NOMO-1 treated with DMSO at 0.1 percent for 48 hours (cell line): ENCODE data around the gene TMEM126B.
"Not testable (repeated sequence)": the region's sequence is repeated elsewhere in the genome, so short reads cannot be mapped to it uniquely, and the experiment has no call there.

ENCODE experiments used
- DNase-seq: peaks from one replicate; lab custom pipeline; 2025; ENCODE audit not compliant: unreplicated experiment; lab: John Stamatoyannopoulos, UW

TMEM126B gene

DNA sequence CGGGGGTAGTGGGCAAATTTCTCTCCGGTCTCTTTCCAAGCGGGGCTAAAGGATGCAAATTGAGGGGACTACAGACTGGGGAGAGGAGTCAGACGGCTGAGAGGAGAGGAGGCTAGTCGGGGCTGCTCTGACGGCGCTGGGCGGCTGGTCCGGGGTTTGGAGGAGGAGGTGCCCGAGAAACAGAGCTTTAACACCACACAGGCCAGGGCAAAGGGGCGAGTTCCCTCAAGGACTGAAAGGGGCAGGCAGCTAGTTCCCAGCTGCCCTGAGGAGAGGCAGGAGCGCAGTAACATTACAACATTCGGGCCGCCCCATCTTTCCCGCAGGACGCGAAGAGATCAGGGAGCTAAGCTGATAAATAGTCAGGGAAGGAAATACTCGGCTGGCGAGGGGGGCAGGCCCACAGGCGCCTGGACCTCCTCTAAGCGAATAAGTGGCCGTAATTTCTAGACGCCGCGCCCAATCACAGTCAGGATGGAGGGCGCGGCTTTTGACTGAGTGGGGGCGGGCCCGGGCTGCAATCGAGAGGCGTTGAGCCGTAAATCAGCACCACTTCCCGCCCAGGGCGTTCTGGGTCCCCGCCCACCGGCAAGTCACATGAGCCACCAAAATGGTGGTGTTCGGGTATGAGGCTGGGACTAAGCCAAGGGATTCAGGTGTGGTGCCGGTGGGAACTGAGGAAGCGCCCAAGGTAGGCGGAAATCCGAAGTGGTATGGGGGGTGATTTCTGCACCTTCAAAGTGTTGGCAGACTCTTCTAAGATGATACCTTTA is at the start of gene TMEM126B:
TSS of gene TMEM126B (plus strand) at position 596 of the 773 bp plus-strand sequence. CDS start at position 611, 15 bp downstream.
- DNase-seq, result peak; percentile 98

DNA sequence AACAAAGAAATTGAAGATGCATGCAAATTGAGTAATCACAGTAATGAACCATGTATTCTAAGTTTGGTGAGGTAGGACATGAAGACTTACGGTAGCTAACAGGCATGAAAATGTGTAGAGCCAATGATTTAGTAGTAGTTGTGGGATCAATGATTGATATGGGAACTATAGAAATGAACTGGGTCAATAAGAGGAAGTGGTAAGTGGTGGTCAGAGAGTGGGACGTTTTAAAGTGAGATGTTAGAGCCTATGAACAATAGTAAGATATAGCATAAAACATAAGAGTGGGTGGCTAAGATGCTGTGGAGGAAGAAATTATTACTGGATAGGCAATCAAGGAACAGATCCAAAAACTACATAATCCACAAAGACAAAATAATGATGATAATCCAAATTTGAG is 46.3 kb upstream of the TMEM126B start:
- no peak for DNase-seq

DNA sequence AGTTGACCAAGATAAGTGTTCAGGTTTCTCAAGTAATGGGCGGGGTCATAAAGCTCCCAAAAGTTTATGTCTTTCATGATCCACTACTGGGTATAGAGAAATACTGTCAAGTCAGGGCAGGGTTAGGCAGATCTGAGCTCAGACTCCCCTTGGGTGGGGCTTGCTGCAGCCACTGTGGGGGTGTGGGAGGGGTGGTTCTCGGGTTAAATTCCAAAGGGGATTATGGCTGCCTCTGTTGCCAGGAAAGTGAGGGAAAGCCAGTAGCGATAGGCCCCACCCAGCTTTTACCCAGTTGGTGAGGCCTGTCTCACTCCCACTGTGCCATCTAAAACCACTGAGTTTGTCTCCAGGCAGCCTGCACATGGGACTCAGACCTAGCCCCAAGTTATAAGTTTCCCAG is 39.0 kb upstream of the TMEM126B start:
- DNase-seq, result no peak

DNA sequence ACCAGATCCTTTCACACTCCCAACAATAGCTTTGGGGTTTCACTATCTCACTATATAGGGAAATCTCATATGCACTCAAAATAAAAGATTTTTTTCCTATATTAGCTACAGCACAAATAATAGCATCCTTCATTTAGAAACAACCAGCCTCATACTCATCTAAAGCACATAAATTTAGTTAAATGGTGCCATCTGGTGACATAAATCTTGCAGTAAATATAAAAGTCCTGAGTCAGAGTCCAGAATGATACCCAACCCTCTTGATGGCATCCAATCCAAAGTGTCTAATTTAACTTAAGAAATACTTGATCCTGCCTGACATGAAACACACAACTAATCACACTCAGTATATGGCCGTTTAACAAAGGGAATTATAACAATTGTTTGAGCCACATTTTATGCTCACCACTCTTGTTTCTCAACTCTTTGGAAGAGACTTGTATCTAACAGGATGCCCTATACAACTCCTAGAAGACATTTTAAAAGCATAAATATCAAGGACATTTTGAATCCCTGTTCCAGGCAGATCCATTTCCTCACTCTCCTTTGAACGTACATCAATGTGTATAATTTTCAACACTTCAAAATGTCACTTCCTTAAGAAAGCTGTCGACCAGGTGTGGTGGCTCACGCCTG is 37.4 kb upstream of the TMEM126B start:
- peak; percentile 21 for DNase-seq

GRCh38 chr11:85595285-85595884 is 33.0 kb upstream of the TMEM126B start:
- DNase-seq, result peak; percentile 45

DNA sequence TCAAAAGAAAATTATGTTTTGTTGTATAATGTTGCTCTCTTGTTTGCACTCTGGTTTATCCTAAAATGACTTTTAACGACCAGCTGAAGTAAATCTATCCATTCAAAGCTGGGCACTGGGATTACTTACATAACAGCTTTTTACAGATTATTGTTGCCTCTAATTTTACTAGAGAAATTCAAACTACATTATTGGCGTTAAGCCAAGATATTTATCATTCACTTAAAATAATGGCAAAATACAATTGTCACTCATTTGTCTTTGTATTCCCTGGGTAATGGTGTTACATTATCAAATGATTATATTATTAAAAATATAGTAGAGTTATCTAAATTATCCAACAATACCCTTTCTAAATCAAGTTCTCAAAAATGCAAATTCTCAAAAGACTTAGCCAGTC is 31.5 kb upstream of the TMEM126B start:
- no peak for DNase-seq

GRCh38 chr11:85599083-85599482 is 29.3 kb upstream of the TMEM126B start:
- no peak for DNase-seq

DNA sequence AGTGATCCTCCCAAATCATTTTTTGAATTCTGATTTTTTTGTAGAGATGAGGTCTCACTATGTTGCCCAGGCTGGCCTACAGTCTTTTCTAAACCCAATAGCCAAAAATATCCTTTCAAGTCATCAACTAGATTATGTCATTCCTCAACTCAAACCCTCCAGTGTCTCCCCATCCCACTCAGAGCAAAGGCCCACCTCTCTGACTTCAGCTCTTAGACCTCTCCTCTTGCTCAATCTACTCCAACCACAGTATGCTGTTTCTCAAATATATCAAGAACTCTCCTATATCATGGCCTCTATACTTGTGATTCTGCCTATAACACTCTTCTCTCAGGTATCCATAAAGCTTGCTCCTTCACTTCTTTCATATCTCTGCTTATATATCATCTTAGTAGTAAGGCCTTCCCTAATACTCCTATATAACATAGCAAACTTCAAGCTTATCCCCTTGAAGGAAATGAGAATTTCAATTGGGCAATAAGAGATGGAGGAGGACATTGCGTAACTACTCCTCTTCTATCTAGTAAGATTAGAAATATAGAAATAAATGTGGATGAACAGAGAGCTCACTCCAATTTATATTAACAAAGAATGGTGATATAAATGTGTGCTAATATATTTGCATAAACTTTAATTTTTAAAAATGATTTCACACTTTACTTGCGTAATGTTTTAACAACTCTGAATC is 25.7 kb upstream of the TMEM126B start:
- peak; percentile 42 for DNase-seq

GRCh38 chr11:85603220-85603619 is 25.2 kb upstream of the TMEM126B start:
- DNase-seq, result peak; percentile 6

DNA sequence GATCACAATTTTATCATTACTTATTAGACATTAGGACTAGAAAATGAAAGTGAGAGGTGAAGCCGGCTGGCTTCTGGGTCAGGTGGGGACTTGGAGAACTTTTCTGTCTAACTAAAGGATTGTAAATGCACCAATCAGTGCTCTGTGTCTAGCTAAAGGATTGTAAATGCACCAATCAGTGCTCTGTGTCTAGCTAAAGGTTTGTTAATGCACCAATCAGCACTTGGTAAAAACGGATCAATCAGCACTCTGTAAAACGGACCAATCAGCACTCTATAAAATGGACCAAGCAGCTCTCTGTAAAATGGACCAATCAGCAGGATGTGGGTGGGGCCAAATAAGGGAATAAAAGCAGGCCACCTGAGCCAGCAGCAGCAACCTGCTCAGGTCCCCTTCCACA is 22.2 kb upstream of the TMEM126B start:
- DNase-seq, result not testable (repeated sequence)

DNA sequence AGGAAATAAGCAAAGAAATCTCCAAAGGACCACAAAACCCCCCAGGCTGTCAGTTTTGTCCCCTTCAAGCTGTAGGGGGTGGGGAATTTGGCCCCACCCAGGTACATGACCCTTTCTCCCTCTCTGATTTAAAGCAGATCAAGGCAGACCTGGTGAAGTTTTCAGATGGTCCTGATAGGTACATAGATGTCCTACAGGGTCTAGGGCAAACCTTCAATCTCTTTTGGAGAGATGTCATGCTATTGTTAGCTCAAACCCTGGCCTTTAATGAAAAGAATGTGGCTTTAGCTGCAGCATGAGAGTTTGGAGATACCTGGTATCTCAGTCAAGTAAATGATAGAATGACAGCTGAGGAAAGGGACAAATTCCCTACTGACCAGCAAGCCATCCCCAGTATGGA is 19.8 kb upstream of the TMEM126B start:
- DNase-seq, result not testable (repeated sequence)

DNA sequence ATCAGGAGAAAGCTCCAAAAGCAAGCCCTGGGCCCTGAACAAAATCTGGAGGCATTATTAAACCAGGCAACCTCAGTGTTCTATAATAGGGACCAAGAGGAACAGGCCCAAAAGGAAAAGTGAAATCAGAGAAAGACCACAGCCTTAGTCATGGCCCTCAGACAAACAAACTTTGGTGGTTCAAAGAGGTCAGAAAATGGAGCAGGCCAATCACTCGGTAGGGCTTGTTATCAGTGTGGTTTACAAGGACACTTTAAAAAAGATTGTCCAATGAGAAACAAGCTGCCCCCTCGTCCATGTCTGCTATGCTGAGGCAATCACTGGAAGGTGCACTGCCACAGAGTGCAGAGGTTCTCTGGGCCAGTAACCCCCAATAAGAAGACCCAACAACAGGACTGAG is 19.1 kb upstream of the TMEM126B start:
- DNase-seq, result not testable (repeated sequence)

- peak; percentile 3 for DNase-seq
These were observed 16.8 kb upstream of the TMEM126B start for GRCh38 chr11:85611643-85612042.

- no peak for DNase-seq
These were observed 8.9 kb upstream of the TMEM126B start for GRCh38 chr11:85619499-85619898.

- DNase-seq, result no peak
These were observed 8.1 kb upstream of the TMEM126B start for GRCh38 chr11:85620256-85620655.

GRCh38 chr11:85626496-85626895 is 1.9 kb upstream of the TMEM126B start:
- no peak for DNase-seq

GRCh38 chr11:85627332-85627997 is 928 bp upstream of the TMEM126B start, which contains the start of gene DLG2:
Gene DLG2 (minus strand): TSS chr11:85627344.
- peak; percentile 14 for DNase-seq

GRCh38 chr11:85628771-85629341 is 463 bp downstream of the TMEM126B start:
- DNase-seq, result no peak

GRCh38 chr11:85634747-85635146 is 6.4 kb downstream of the TMEM126B start:
- DNase-seq, result no peak

DNA sequence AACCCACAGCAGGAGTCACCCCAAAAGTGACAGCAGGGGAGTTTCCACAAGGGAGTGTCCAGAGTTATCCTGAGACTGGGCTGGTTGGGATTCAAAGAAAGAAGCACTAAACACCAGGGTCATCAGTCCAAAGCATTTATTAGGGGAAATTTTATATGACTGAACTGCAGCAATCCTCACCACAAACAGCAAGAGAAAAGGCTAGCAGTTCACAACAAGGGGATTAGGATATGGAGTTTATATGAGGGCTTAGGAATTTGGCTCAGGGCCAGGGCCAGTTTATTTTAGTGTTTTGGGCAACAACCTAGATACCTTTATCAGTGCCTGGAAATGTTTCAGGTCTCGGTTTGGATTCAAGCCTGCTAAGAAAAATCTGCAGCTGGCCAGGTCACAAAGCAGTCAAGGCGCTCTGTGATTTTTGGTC is 14.8 kb downstream of the TMEM126B start:
- DNase-seq, result no peak

DNA sequence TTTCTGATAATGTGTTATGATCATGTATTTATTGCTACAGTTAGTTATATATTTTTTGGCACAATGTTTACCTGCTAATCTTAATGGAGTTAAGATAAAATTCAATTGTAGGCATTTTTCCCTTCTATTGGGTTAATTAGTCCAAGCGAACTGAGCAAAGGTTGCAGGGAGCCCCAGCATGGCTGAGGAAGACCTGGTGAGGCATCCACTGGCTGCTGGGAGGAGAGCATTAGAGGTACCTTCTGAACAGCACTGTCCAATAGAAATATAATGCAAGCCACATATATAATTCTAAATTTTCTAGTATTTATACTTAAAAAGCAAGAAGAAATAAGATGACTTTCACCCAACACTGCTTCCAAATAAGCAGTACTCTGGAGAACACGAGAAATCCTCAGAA is 18.7 kb downstream of the TMEM126B start:
- DNase-seq, result peak; percentile 9
